Measurements from ENCODE around the gene GNG13.

DNA sequence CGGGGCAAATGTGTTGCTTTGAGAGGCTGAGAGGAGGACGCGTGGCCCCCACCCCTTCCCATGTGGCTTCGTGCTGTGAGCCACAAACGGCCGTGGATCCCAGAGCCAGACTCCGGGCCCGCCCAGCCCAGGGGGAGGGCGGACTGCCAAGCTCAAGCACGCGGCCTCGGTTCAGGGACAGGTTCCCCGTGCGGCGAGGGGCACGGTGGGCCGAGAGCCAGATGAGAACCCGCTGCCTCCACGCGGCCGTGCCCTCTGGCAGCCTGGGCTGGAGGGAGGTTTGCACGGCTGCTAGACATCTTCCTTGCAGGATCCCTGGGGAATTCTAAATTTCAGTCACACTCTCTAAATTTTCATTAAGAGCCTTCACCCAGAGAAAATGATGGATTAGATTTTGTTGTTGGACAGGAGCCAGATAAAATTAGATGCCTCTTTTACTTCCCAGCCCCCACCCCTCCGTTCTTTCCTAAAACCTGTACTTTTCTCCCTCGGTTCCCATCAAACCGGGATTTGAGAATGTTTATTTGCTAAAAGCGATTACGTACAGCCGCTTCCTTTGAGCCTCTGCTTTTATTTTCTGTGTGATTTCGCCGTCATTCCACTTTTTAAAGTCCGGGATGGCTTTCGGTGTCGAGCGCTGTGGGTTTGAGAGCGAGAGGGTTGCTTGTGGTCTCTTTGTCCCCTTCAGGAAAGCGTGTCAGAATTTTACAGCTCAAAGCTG is 25.0 kb upstream of the GNG13 start:
- no peak for TF ChIP-seq CTCF (IDR thresholded peaks at IDR 0.05)
- TF ChIP-seq POLR2A (IDR thresholded peaks at IDR 0.05), result no peak

All from lower leg skin (tissue), 3 donors.